Ovary (tissue), 3 donors: ENCODE measurements around the gene AQP12A.

Experiments
- CTCF ChIP-seq, 3 donors: fragments of 450-650 bp in 2 of 3; fragments of 200-600 bp in 1 of 3; IDR thresholded peaks; one replicate each; pipeline versions ENCODE4 v1.5.1 to v1.8.0; 2016 to 2022; ENCODE audit warnings: antibody characterized with exemption in 3 of 3, mild to moderate bottlenecking in 1 of 3
- EP300 ChIP-seq: sonication (generic); formaldehyde crosslinking; IDR thresholded peaks from one replicate; pipeline ENCODE4 v1.6.1; 2017; ENCODE audit warnings: antibody characterized with exemption
- donor health status: DM: no; HTN: no; CAD: no.

DNA sequence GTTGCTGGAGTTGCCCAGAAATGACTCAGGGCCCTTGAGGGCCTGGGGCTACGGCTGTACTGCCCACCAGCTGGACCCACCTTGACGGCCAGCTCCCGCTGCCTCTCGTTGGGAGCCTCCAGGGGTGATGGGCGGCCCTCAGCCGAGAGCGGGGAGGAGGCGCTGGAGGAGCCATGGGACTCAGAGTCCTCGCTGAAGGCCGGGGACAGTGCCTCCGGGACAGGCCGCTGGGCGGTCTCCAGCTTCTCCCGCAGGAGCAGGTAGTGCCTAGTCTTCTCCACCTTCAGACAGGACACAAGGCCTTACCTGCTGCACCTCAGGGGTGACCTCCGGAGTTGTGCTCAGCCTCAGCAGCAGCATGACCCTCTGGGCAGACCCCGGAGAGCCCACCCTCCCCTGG lies 30.7 kb downstream of the AQP12A start:
- no peak for TF ChIP-seq CTCF (IDR thresholded peaks at IDR 0.05)
- TF ChIP-seq EP300, result no peak
